MM.1S (cell line): Measurements from ENCODE around the gene ALPG.

Experiments used
- DNase-seq: peaks from one replicate; pipeline ENCODE4 v3.0.0-alpha.2; 2015
- H2AFZ ChIP-seq: fragments of 300-600 bp; sonication (generic); 2 replicates; pipeline ENCODE4 v1.6.0; 2016; ENCODE audit warnings: antibody characterized with exemption, low read length
- H3F3A ChIP-seq: fragments of 300-600 bp; sonication (generic); 2 replicates; pipeline ENCODE4 v1.6.1; 2016; ENCODE audit warnings: mild to moderate bottlenecking, antibody characterized with exemption, low read length, moderate library complexity, mixed read lengths; ENCODE audit not compliant: insufficient read depth
- H3K27ac ChIP-seq: fragments of 300-600 bp; sonication (generic); 2 replicates; pipeline ENCODE4 v1.5.1; 2016; ENCODE audit warnings: mild to moderate bottlenecking, low read length
- H3K27me3 ChIP-seq: fragments of 300-600 bp; sonication (generic); replicated peaks from 2 replicates; pipeline ENCODE4 v1.6.0; 2016; ENCODE audit warnings: low read length; ENCODE audit not compliant: insufficient read depth
- H3K36me3 ChIP-seq: fragments of 300-600 bp; sonication (generic); replicated peaks from 2 replicates; pipeline ENCODE4 v1.6.1; 2016; ENCODE audit warnings: mild to moderate bottlenecking, low read length, mixed read lengths; ENCODE audit not compliant: insufficient read depth
- H3K4me1 ChIP-seq: fragments of 300-600 bp; sonication (generic); 2 replicates; pipeline ENCODE4 v1.6.1; 2016; ENCODE audit warnings: low read length, mixed read lengths
- H3K4me2 ChIP-seq: fragments of 300-600 bp; sonication (generic); 2 replicates; pipeline ENCODE4 v1.6.0; 2016; ENCODE audit warnings: low read depth, low read length
- H3K4me3 ChIP-seq: fragments of 300-600 bp; sonication (generic); 2 replicates; pipeline ENCODE4 v1.5.1; 2016; ENCODE audit warnings: low read length, mixed read lengths
- H3K79me2 ChIP-seq: fragments of 300-600 bp; sonication (generic); 2 replicates; pipeline ENCODE4 v1.6.1; 2016; ENCODE audit warnings: mixed run types, low read length, mixed read lengths
- H3K9ac ChIP-seq: fragments of 300-600 bp; sonication (generic); 2 replicates; pipeline ENCODE4 v1.6.1; 2016; ENCODE audit warnings: low read length, mixed read lengths
- H3K9me2 ChIP-seq: fragments of 300-600 bp; sonication (generic); replicated peaks from 2 replicates; pipeline ENCODE4 v1.6.1; 2016; ENCODE audit warnings: mild to moderate bottlenecking, low read length, mixed read lengths; ENCODE audit not compliant: insufficient read depth
- H3K9me3 ChIP-seq: fragments of 300-600 bp; sonication (generic); replicated peaks from 2 replicates; pipeline ENCODE4 v1.6.1; 2016; ENCODE audit warnings: mild to moderate bottlenecking, low read length, mixed read lengths; ENCODE audit not compliant: insufficient read depth
- H4K20me1 ChIP-seq: fragments of 300-600 bp; sonication (generic); 2 replicates; pipeline ENCODE4 v1.6.1; 2016; ENCODE audit warnings: mild to moderate bottlenecking, low read length, moderate library complexity, mixed read lengths; ENCODE audit not compliant: insufficient read depth
- CTCF ChIP-seq: fragments of 300-600 bp; sonication (generic); IDR thresholded peaks from 2 replicates; pipeline ENCODE4 v1.5.1; 2016; ENCODE audit warnings: antibody characterized with exemption, low read length, mixed read lengths
- EZH2 ChIP-seq: fragments of 300-600 bp; sonication (generic); optimal IDR thresholded peaks from 2 replicates; pipeline ENCODE3; 2017; ENCODE audit warnings: low read depth, mild to moderate bottlenecking, antibody characterized with exemption, low read length, mixed read lengths
- EZH2phosphoT487 ChIP-seq: fragments of 300-600 bp; sonication (generic); IDR thresholded peaks from 2 replicates; pipeline ENCODE4 v1.6.1; 2018; ENCODE audit warnings: antibody characterized with exemption, low read length

ALPG gene

GRCh38 chr2:232460171-232460570 lies 53.5 kb downstream of the ALPG start:
- no peak overlapping the region for H2AFZ ChIP-seq
- H3K27me3 ChIP-seq = peaks cover 27% of the 10 kb centered on the region
- no peak overlapping the region for H3K27ac ChIP-seq

More at GRCh38 chr2:232460171-232460570, 53.5 kb downstream of the ALPG start:
- no peak overlapping the region for H3K4me3 ChIP-seq
- H4K20me1 ChIP-seq = no peaks in the 10 kb centered on the region
- no peak for TF ChIP-seq EZH2
- no peak for TF ChIP-seq CTCF
- TF ChIP-seq EZH2phosphoT487 = no peak
- no peaks in the 10 kb centered on the region for H3K79me2 ChIP-seq
- no peaks in the 10 kb centered on the region for H3K9me2 ChIP-seq
- H3K4me1 ChIP-seq = no peaks in the 10 kb centered on the region
- no peaks in the 10 kb centered on the region for H3F3A ChIP-seq
- no peak overlapping the region for H3K9ac ChIP-seq
- H3K36me3 ChIP-seq = no peaks in the 10 kb centered on the region
- DNase-seq = no peak
- no peak overlapping the region for H3K4me2 ChIP-seq
- H3K9me3 ChIP-seq = no peaks in the 10 kb centered on the region
